ENCODE results near the gene NCR2.

The NCR2 gene

GRCh38 chr6:41372832-41373626 is 37.6 kb downstream of the NCR2 start:
- ATAC-seq = no peak
- TF ChIP-seq TOX (CRISPR knock-in tag; IDR thresholded peaks at IDR 0.05; ENCODE audit: borderline replicate concordance) (no peak), ZNF565 (CRISPR knock-in tag; conservative IDR thresholded peaks at IDR 0.05; ENCODE audit: low read depth) (no peak), TCF4 (CRISPR knock-in tag; IDR thresholded peaks at IDR 0.05; ENCODE audit: borderline replicate concordance) (no peak), GLIS3 (CRISPR knock-in tag; IDR thresholded peaks at IDR 0.05) (no peak), CREB5 (CRISPR knock-in tag; IDR thresholded peaks at IDR 0.05; ENCODE audit: low read depth) (no peak), BACH2 (CRISPR knock-in tag; IDR thresholded peaks at IDR 0.05; ENCODE audit: borderline replicate concordance) (no peak), ZNF70 (CRISPR knock-in tag; IDR thresholded peaks at IDR 0.05) (no peak), ZFP30 (CRISPR knock-in tag; IDR thresholded peaks at IDR 0.05) (no peak), ZNF8 (CRISPR knock-in tag; IDR thresholded peaks at IDR 0.05) (no peak), CSDC2 (CRISPR knock-in tag; IDR thresholded peaks at IDR 0.05) (no peak), ESRRG (CRISPR knock-in tag; IDR thresholded peaks at IDR 0.05) (no peak), ZC3H10 (CRISPR knock-in tag; IDR thresholded peaks at IDR 0.05) (no peak), OSR1 (CRISPR knock-in tag; IDR thresholded peaks at IDR 0.05) (no peak), ARNTL (CRISPR knock-in tag; IDR thresholded peaks at IDR 0.05; ENCODE audit: borderline replicate concordance, low read depth) (no peak), PPARA (CRISPR knock-in tag; IDR thresholded peaks at IDR 0.05; ENCODE audit: borderline replicate concordance) (no peak)
- TF ChIP-seq, protein P1, sequence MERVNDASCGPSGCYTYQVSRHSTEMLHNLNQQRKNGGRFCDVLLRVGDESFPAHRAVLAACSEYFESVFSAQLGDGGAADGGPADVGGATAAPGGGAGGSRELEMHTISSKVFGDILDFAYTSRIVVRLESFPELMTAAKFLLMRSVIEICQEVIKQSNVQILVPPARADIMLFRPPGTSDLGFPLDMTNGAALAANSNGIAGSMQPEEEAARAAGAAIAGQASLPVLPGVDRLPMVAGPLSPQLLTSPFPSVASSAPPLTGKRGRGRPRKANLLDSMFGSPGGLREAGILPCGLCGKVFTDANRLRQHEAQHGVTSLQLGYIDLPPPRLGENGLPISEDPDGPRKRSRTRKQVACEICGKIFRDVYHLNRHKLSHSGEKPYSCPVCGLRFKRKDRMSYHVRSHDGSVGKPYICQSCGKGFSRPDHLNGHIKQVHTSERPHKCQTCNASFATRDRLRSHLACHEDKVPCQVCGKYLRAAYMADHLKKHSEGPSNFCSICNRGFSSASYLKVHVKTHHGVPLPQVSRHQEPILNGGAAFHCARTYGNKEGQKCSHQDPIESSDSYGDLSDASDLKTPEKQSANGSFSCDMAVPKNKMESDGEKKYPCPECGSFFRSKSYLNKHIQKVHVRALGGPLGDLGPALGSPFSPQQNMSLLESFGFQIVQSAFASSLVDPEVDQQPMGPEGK (CRISPR knock-in tag; IDR thresholded peaks at IDR 0.05; ENCODE audit: borderline replicate concordance) = no peak
- TF ChIP-seq, protein P2, sequence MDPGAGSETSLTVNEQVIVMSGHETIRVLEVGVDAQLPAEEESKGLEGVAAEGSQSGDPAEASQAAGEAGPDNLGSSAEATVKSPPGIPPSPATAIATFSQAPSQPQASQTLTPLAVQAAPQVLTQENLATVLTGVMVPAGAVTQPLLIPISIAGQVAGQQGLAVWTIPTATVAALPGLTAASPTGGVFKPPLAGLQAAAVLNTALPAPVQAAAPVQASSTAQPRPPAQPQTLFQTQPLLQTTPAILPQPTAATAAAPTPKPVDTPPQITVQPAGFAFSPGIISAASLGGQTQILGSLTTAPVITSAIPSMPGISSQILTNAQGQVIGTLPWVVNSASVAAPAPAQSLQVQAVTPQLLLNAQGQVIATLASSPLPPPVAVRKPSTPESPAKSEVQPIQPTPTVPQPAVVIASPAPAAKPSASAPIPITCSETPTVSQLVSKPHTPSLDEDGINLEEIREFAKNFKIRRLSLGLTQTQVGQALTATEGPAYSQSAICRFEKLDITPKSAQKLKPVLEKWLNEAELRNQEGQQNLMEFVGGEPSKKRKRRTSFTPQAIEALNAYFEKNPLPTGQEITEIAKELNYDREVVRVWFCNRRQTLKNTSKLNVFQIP (CRISPR knock-in tag; IDR thresholded peaks at IDR 0.05; ENCODE audit: borderline replicate concordance, low read depth) = no peak

GRCh38 chr6:41373627-41373918 is 38.2 kb downstream of the NCR2 start:
- TF ChIP-seq ZFP30 (CRISPR knock-in tag; IDR thresholded peaks at IDR 0.05) = no peak

GRCh38 chr6:41373919-41374617 is 38.7 kb downstream of the NCR2 start:
- no peak for TF ChIP-seq ZFP30 (CRISPR knock-in tag; IDR thresholded peaks at IDR 0.05)
- TF ChIP-seq ISL1 (CRISPR knock-in tag; IDR thresholded peaks at IDR 0.05) = no peak
- TF ChIP-seq ESRRG (CRISPR knock-in tag; IDR thresholded peaks at IDR 0.05) = no peak
- TF ChIP-seq CSDC2 (CRISPR knock-in tag; IDR thresholded peaks at IDR 0.05) = no peak
- TF ChIP-seq BACH2 (CRISPR knock-in tag; IDR thresholded peaks at IDR 0.05; ENCODE audit: borderline replicate concordance) = no peak
- TF ChIP-seq ZNF565 (CRISPR knock-in tag; conservative IDR thresholded peaks at IDR 0.05; ENCODE audit: low read depth) = no peak
- no peak for TF ChIP-seq CREB5 (CRISPR knock-in tag; IDR thresholded peaks at IDR 0.05; ENCODE audit: low read depth)
- no peak for TF ChIP-seq ZFP3 (CRISPR knock-in tag; IDR thresholded peaks at IDR 0.05)
- TF ChIP-seq OSR1 (CRISPR knock-in tag; IDR thresholded peaks at IDR 0.05) = no peak
- TF ChIP-seq, protein P3, sequence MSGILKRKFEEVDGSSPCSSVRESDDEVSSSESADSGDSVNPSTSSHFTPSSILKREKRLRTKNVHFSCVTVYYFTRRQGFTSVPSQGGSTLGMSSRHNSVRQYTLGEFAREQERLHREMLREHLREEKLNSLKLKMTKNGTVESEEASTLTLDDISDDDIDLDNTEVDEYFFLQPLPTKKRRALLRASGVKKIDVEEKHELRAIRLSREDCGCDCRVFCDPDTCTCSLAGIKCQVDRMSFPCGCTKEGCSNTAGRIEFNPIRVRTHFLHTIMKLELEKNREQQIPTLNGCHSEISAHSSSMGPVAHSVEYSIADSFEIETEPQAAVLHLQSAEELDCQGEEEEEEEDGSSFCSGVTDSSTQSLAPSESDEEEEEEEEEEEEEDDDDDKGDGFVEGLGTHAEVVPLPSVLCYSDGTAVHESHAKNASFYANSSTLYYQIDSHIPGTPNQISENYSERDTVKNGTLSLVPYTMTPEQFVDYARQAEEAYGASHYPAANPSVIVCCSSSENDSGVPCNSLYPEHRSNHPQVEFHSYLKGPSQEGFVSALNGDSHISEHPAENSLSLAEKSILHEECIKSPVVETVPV (CRISPR knock-in tag; IDR thresholded peaks at IDR 0.05) = no peak
- TF ChIP-seq, protein P1 (CRISPR knock-in tag; IDR thresholded peaks at IDR 0.05; ENCODE audit: borderline replicate concordance) = no peak
- no peak for TF ChIP-seq ZC3H10 (CRISPR knock-in tag; IDR thresholded peaks at IDR 0.05)
- no peak for TF ChIP-seq TCF4 (CRISPR knock-in tag; IDR thresholded peaks at IDR 0.05; ENCODE audit: borderline replicate concordance)
- ATAC-seq = peak; percentile 6; the same call in 1 of the 3 replicates

More at GRCh38 chr6:41373627-41373918, 38.2 kb downstream of the NCR2 start:
- no peak for ATAC-seq
